Measurements from ENCODE around the gene ZNF212.

- TF ChIP-seq, protein P1, sequence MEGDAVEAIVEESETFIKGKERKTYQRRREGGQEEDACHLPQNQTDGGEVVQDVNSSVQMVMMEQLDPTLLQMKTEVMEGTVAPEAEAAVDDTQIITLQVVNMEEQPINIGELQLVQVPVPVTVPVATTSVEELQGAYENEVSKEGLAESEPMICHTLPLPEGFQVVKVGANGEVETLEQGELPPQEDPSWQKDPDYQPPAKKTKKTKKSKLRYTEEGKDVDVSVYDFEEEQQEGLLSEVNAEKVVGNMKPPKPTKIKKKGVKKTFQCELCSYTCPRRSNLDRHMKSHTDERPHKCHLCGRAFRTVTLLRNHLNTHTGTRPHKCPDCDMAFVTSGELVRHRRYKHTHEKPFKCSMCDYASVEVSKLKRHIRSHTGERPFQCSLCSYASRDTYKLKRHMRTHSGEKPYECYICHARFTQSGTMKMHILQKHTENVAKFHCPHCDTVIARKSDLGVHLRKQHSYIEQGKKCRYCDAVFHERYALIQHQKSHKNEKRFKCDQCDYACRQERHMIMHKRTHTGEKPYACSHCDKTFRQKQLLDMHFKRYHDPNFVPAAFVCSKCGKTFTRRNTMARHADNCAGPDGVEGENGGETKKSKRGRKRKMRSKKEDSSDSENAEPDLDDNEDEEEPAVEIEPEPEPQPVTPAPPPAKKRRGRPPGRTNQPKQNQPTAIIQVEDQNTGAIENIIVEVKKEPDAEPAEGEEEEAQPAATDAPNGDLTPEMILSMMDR (IDR thresholded peaks at IDR 0.05 in 4 of 5, conservative IDR thresholded peaks at IDR 0.05 in 1 of 5) = no peak
- TF ChIP-seq POLR2A (IDR thresholded peaks at IDR 0.05) = no peak
These were observed 53.0 kb downstream of the ZNF212 start for GRCh38 chr7:149292462-149292823.

All from gastrocnemius medialis (tissue), 4 donors.